Loucy (cell line): ENCODE data around the gene RBM39.

Experiments used
- H2AFZ ChIP-seq: fragments of 200-600 bp; sonication (generic); 2 replicates; pipeline ENCODE4 v1.6.0; 2016; ENCODE audit warnings: antibody characterized with exemption, mild to moderate bottlenecking, low read length, moderate library complexity
- H3F3A ChIP-seq: fragments of 200-600 bp; 2 replicates; pipeline ENCODE4 v1.6.0; 2016; ENCODE audit warnings: antibody characterized with exemption, low read depth, mild to moderate bottlenecking
- H3K27me3 ChIP-seq: fragments of 200-600 bp; sonication (generic); 2 replicates; pipeline ENCODE4 v1.6.1; 2014; ENCODE audit warnings: low read length, mild to moderate bottlenecking; ENCODE audit not compliant: insufficient read depth, poor library complexity, severe bottlenecking
- H3K36me3 ChIP-seq: fragments of 200-600 bp; sonication (generic); 2 replicates; pipeline ENCODE4 v1.6.1; 2016; ENCODE audit warnings: low read length; ENCODE audit not compliant: insufficient read depth
- H3K4me1 ChIP-seq: fragments of 200-600 bp; sonication (generic); 2 replicates; pipeline ENCODE4 v1.5.1; 2014; ENCODE audit warnings: low read length, mild to moderate bottlenecking; ENCODE audit not compliant: insufficient read depth, poor library complexity, severe bottlenecking
- H3K4me2 ChIP-seq: fragments of 200-600 bp; sonication (generic); 2 replicates; pipeline ENCODE4 v1.6.0; 2014; ENCODE audit warnings: antibody characterized with exemption, low read length, low read depth, mild to moderate bottlenecking; ENCODE audit not compliant: poor library complexity, severe bottlenecking
- H3K4me3 ChIP-seq: fragments of 200-600 bp; sonication (generic); 2 replicates; pipeline ENCODE4 v1.5.1; 2014; ENCODE audit warnings: low read length, mild to moderate bottlenecking, mixed read lengths; ENCODE audit not compliant: poor library complexity, severe bottlenecking
- H3K79me2 ChIP-seq: fragments of 200-600 bp; sonication (generic); 2 replicates; pipeline ENCODE4 v1.6.1; 2014; ENCODE audit warnings: low read length; ENCODE audit not compliant: insufficient read depth
- H3K9ac ChIP-seq: fragments of 200-600 bp; sonication (generic); 2 replicates; pipeline ENCODE4 v1.6.0; 2014; ENCODE audit warnings: mild to moderate bottlenecking, low read depth, low read length, moderate library complexity; ENCODE audit not compliant: poor library complexity, severe bottlenecking
- H3K9me2 ChIP-seq: fragments of 200-600 bp; sonication (generic); replicated peaks from 2 replicates; pipeline ENCODE4 v1.6.1; 2016; ENCODE audit warnings: low read depth, low read length, mixed read lengths
- H3K9me3 ChIP-seq: fragments of 200-600 bp; sonication (generic); 2 replicates; pipeline ENCODE4 v1.6.1; 2014; ENCODE audit warnings: mild to moderate bottlenecking, antibody characterized with exemption, low read length, low read depth; ENCODE audit not compliant: insufficient read depth
- H4K20me1 ChIP-seq: fragments of 200-600 bp; sonication (generic); 2 replicates; pipeline ENCODE4 v1.6.0; 2014; ENCODE audit warnings: antibody characterized with exemption, low read length, mild to moderate bottlenecking; ENCODE audit not compliant: insufficient read depth, poor library complexity, severe bottlenecking
- CTCF ChIP-seq: fragments of 200-600 bp; sonication (generic); conservative IDR thresholded peaks from 2 replicates; pipeline ENCODE4 v1.5.1; 2014; ENCODE audit warnings: mild to moderate bottlenecking, antibody characterized with exemption, low read length
- EZH2phosphoT487 ChIP-seq: fragments of 200-600 bp; IDR thresholded peaks from 2 replicates; pipeline ENCODE4 v1.6.1; 2018; ENCODE audit warnings: antibody characterized with exemption, mild to moderate bottlenecking, moderate library complexity, borderline replicate concordance

RBM39 gene

GRCh38 chr20:35710884-35711587 is 31.0 kb downstream of the RBM39 start:
- H3K4me2 ChIP-seq, result no peak overlapping the region
- H4K20me1 ChIP-seq, result peaks cover 97% of the 10 kb centered on the region
- no peaks in the 10 kb centered on the region for H3K4me1 ChIP-seq
- no peaks in the 10 kb centered on the region for H3K27me3 ChIP-seq
- no peaks in the 10 kb centered on the region for H3F3A ChIP-seq
- no peak overlapping the region for H2AFZ ChIP-seq
- H3K79me2 ChIP-seq, result peaks cover 76% of the 10 kb centered on the region
- no peak overlapping the region for H3K4me3 ChIP-seq
- no peak for TF ChIP-seq EZH2phosphoT487
- TF ChIP-seq CTCF, result no peak
- H3K9me3 ChIP-seq, result no peaks in the 10 kb centered on the region
- H3K9me2 ChIP-seq, result no peaks in the 10 kb centered on the region
- peaks cover 97% of the 10 kb centered on the region for H3K36me3 ChIP-seq
- H3K9ac ChIP-seq, result no peak overlapping the region

- Histone ChIP-seq H3K9me2 (no peaks in the 10 kb centered on the region), H3F3A (no peaks in the 10 kb centered on the region), H3K4me3 (no peak overlapping the region), H3K9me3 (no peaks in the 10 kb centered on the region), H3K27me3 (no peaks in the 10 kb centered on the region), H2AFZ (no peak overlapping the region), H3K36me3 (peaks cover 97% of the 10 kb centered on the region), H3K4me2 (no peak overlapping the region), H4K20me1 (peaks cover 97% of the 10 kb centered on the region), H3K9ac (no peak overlapping the region), H3K79me2 (peaks cover 75% of the 10 kb centered on the region), H3K4me1 (no peaks in the 10 kb centered on the region)
- TF ChIP-seq EZH2phosphoT487 (no peak), CTCF (no peak)
Observed at GRCh38 chr20:35710039-35710438, 32.0 kb downstream of the RBM39 start.

GRCh38 chr20:35709259-35709658 is 32.8 kb downstream of the RBM39 start:
- Histone ChIP-seq H3K9me3 (no peaks in the 10 kb centered on the region), H3K9me2 (no peaks in the 10 kb centered on the region), H4K20me1 (peaks cover 97% of the 10 kb centered on the region), H3K4me3 (no peak overlapping the region), H3K79me2 (peaks cover 69% of the 10 kb centered on the region), H3F3A (peaks cover 6% of the 10 kb centered on the region; the same call in 1 of the 2 replicates), H3K9ac (no peak overlapping the region), H3K27me3 (no peaks in the 10 kb centered on the region), H2AFZ (no peak overlapping the region), H3K36me3 (peaks cover 97% of the 10 kb centered on the region), H3K4me2 (no peak overlapping the region), H3K4me1 (no peaks in the 10 kb centered on the region)
- TF ChIP-seq CTCF (no peak), EZH2phosphoT487 (no peak)
